Stimulated activated CD8-positive, alpha-beta memory T cell treated with anti-CD3 and anti-CD28 coated beads, Interleukin-4, amount 100 ng/mL, for 48 hours (primary cell): Measurements from ENCODE around the gene DRD3.
A peak's percentile ranks its signal among the peaks of the same experiment; 100 is the strongest.

Experiments
- DNase-seq: peaks from one replicate; pipeline ENCODE4 v3.0.0-alpha.2; 2020

DRD3 gene

DNA sequence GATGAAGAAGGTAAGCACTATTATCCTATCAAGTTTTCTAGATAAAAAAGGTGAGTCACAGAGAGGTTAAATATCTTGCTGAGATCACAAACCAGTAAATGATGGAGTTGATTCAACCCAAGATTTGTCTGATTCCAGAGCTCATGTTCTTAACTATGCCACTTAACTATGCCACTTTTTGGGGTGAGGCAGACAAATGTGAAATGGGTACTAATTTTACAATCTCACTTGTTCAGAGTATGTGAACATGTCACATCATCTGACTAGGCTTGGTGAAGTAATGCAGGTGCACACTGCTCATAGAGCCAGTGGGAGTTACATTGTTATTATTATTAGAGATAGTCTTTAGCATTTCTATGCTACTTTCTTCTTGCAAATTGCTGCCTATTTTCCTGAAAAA lies 2.0 kb downstream of the DRD3 start:
- DNase-seq, result no peak

DNA sequence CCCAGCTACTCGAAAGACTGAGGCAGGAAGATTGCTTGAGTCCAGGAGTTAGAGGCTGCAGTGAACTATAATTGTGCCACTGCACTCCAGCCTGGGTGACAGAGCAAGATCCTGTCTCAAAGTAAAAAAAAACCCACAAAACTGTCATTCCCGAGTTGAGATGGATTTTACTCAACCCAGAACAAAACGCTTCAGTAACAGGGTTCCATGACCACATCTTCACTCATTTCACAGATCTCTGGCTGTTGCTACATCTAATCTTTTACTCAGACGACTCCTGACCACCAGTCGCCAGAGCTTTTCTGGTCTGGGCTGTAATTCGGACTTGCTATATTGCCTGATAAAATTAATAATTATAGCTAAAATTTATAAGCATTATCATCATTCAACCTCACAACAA lies 2.4 kb downstream of the DRD3 start:
- no peak for DNase-seq

DNA sequence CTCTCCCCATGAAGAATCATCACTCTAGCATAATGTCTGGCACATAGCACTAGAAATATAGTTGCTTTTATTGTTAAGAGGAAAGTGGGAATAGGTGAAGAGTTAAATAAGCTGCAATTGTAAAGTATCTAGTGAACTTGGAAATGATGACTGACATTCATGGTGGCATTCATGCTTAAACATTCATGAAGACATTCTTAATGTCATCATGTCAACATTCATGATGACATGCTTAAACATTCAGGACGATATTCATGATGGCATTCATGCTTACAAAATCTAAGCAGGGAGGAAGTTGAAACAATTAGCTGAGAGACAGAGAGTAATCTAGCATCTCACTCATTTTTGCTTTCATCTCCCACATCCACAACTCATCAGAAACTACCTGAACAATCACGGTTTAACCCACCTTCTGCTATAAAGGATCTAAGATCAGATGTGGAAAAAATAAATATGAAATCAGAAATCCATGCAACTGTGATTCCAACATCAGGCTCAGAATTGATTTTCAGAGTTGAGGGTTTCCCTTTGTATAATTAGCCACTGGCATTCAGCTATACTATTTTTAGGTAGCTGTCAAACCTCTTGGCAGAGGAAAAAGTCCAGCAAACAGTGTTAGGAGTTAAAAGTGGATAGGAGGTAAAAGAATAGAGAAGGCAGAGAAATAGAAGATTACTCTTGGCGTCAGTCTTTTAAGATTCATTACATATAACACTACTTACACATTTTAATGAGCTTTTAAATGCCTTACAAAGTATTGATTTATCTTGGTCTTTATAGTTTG lies 3.5 kb downstream of the DRD3 start:
- DNase-seq, result no peak

DNA sequence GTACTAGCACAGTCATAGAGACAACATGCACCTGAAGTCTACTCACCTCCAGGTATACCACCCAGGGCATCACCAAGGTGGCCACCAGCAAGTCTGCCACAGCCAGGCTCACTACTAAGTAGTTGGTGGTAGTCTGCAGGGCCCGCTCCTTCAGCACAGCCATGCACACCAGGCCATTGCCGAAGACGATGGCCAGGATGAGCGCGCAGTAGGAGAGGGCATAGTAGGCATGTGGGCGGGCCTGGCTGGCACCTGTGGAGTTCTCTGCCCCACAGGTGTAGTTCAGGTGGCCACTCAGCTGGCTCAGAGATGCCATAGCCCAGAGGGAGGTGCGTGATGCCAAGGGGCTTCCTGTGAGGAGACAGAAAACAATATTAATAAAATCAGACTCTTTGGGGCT lies 7.2 kb downstream of the DRD3 start:
- DNase-seq, result no peak

DNA sequence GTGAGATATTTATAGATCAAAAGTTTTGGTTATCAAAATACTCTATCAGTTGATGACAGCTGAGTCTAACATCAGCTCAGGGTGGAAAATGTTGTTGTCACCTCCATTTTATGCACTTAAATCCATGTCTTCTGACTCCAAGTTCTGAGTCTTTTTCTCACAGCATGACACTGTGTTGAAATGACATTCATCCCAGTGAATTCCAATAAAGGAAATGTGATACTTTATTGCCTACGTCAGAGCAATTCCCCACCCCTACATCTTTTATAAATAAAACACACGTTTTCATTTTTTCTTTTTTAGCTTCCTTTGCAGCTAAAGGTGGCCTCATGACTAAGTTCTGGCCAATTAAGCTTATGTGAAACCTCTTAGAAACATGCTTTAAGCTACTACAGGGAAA lies 10.7 kb downstream of the DRD3 start:
- DNase-seq, result no peak

DNA sequence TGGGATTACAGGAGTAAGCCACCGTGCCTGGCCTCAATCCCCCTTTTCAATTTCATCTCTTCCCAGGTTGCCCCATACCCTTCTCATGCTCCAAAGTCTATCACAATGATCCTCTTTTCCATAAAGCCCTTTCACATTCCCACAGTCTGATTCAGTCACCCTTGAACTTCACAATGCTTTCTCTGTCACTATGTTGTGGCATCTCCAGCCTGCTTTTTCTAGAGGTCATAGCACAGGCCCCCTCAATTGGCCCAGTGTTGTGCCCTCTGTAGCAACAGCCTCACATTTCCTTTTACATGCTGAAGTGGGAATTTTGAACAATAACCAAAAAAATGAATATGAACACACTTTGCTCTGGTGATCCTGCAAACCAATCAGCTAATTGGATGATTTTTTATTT lies 21.5 kb downstream of the DRD3 start:
- DNase-seq, result no peak

DNA sequence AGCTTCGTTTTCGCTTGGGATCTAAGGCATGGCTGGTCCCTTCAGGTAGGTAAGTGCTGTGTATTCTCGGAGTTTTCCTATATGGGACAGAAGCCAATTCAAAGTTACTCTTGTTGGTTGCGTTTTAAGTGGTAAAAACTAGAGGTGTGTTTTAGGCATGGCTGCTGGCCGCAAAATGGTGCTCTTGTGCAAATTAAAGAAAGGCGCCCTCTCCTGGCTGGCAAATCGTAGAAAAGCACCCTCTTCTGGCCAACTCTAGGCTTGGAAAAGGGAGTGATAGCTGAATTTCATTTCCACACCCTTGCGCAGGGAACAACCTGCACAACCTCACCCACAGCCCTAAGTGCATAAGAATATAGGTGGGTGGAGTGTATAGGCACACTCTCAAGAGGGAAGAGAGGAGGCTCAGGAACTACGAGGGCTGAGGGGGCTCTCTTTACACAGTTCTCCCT lies 23.5 kb downstream of the DRD3 start:
- DNase-seq, result peak; percentile 59

DNA sequence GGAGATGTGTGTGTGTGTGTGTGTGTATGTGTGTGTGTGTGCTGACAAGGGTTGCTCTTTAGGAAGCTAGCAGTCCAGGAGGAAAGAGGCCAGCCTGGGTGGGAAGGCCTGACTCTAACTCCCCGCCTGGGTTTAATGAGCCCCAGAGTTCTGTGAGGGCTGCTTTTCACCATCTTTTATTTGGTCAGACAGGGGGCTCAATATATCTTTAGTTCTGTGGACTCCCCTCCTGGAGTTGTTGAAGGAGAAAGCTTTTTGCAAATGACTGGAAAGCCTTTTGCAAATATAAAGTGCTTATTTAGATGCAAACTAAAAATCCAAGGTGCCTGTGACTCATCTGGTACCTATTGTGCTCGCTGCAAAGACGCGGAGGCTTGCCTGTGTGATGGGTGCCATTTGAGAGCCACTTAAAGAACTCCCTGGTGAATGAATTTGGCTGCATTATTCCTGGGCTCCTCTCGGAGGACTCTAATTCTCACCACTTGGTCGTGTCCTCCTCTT lies 24.5 kb downstream of the DRD3 start:
- no peak for DNase-seq

DNA sequence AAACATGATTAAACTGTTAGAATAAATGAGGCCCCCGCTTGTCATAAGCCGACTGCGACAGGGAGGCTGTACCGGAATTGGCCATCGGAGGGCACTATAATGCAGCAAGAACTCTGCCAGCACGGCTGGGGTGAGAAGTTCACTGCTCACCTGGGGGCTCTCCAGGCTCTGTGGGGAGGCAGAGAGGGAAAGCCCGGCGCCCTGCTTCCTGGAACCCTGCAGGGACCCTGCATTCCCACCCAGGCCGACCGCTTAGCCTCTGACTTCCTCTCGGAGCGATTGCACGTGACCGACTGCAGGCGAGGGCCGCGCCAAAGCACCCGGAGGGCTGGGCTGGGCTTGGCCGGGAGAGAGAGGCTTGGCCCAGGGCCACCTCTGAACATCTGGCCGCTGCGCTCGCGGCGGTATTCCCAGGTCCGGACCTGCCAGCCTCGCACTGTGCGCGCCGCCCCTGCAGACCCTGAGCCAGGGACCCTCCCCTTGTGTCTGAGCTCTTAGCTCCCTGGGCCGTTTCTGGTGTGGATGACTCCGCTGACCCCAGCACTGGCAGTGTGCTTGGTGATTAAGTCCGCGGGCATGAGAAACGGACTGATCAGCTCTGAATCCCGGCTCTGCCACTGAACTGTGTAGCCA lies 26.2 kb downstream of the DRD3 start:
- peak; percentile 93 for DNase-seq

DNA sequence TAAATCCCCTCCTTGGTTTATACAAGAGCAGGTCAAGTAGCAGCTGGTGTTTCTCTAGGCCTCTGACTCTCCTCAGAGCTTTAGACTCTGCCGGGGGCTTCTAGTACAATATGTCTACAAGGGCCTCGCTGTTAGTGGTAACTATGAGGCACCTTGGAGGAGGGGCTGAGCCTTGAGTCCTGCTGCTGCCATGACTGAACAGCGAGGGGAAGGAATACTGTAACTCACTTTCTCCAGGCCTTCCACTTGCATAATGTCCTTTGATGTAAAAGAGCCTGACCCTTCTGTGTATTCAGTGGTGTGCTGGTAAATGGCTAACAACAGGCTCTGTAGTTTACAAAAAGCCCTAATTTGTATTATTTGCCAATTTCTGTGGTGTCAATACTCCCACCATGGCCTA lies 27.8 kb downstream of the DRD3 start:
- no peak for DNase-seq

DNA sequence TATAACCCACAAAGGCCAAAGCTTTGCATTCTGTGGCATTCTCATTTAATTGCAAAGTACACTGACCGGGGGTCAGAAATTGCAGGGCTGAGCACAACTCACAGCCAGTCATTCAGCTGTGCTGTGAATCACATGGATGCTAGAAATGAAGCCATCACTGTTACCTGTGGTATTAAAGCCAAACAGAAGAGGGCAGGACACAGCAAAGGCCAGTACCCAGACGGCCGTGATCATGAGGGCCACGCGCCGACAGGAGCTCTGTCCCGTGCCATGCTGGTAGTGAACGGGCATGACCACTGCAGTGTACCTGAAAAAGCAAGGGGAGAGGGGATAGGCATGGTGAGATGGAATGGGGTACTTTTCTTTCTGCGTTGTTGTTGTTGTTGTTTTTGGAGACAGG lies 31.6 kb downstream of the DRD3 start:
- DNase-seq, result no peak

DNA sequence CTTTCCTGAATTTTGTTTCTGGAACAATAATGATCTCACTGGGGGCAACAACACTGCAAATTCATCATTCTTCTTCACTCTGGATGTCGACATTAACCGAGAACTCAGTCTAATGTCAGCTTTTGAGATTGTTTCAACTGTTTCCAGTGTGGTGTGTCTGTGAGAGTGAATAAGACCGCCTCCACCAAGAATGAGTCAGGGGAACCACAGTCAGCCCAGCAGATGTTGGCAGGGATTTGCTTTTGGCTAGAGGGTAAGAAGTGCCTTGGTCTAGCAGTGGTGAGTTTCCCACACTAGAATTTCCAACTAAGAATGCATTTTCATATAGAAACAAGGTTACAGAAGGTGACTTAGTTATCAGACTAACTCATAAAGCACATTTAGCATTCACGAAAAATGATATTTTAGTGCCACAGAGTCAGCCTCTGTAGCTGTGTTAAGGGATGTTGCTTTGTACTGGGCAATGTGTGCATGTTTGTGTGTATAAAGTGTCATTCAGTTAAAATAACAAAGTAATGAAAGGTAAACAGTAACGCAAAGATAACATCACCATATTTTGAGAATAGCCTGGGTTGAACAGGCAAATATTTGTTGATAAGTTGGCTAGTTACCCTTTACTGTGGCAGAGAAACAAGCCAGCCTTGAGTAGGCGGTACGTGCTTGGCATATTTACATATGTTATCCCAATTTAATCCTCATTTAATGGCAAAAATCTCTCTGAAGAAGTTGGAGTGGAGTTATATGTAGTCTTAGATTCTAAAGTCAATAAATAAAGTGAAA lies 33.8 kb downstream of the DRD3 start:
- DNase-seq, result peak; percentile 66

DNA sequence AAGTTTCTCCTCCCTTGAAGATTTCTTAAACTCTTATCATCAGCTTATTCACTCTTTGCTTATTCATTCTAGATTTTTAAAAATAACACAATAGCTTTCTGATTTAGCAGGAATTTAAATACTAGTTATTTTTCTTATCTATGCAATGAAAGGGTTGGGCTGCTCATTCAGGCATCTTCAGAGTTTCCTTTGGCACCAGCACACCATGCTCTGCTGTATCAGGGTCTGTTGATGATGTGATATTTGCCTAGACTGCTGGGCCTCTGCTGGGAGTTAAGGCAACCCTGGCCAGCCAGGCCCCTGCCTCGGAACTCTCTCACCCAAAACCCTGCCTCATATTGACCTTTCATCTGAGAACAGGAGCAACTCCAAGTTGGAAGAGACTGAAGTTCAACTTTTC lies 35.0 kb downstream of the DRD3 start:
- DNase-seq, result no peak

DNA sequence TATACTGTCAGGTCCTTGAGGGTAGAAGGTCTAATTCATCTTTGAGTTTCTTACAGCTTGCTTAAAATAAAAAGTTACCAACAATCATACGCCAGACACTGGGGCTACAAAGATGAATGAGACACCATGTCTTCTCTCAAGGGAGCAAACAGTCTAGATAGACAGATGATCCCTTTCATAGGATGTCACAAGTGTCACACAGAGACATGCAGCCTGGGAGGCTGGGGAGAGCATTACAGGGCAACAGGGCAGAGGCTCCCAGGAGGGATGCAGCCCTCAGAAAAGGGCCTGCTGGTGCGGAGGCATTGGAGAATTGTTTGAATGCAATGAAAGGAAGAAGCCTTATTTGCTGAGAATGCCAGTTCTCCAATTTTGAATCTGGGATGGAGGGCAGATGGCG lies 39.0 kb downstream of the DRD3 start:
- no peak for DNase-seq

DNA sequence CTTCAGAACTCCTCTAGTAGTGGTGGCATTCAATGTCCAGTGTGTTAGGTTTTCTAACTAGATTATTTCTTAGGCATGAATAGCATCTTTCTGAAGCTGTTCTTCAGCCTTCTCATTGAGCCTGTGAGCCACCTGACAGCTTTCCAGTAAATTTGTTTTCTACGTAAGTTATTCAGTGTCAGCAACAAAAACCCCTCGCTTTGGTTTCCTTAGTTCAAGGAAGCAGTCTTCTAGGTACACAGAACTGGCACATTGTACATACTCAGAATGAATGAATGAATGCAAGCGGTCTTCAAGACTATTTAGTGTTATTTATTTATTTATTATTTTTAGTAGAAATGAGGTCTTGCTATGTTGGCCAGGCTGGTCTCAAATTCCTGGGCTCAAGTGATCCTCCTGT lies 44.9 kb downstream of the DRD3 start:
- no peak for DNase-seq

DNA sequence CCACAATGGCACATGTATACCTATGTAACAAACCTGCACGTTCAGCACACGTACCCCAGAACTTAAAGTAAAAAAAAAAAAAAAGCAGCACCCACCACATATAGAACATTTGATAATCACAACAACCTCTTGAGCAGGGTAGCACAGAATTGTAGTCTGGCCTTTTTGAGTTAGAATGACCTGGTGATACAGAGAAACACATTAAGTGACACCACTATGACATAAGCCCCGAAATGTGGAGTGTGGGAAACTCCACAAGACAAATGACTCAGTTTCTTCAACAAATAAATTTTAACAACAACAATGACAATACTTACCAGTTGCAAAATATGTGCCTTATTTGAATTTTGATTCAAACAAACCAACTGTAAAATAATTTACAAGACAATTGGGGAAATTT lies 46.4 kb downstream of the DRD3 start:
- no peak for DNase-seq

DNA sequence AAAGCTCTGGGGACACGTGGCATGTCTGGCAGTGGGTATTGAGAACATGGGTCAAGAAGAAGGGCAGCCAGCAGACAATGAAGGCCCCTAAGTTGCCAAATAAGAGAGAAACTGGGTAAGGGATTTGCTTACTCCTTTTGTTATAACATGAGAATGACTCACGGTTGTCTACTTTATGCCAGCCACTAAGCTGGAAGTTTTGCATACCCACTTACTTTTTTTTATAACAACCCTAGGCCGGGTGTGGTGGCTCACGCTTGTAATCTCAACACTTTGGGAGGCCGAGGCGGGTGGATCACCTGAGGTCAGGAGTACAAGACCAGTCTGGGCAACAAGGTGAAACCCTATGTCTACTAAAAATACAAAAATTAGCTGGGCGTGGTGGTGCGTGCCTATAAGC lies 50.0 kb downstream of the DRD3 start:
- no peak for DNase-seq

DNA sequence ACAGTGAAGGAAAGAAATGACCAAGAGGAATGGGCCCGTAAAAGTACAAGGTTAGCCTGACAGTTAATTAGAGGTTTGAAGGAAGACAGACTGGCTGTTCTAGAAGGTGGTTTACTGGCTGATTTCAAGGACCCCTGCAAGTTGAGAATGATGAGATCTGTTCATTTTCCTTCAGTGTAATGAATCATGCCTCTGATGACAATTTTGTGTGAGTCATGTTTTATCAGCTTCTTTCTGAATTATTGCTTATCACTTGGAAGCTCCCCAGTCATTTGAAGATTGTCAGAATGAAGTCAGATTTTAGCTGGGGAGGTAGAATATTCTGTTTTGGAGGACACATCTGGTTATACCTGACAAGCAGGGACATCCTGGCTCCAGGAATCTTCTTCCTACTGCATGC lies 50.6 kb downstream of the DRD3 start:
- DNase-seq, result no peak

DNA sequence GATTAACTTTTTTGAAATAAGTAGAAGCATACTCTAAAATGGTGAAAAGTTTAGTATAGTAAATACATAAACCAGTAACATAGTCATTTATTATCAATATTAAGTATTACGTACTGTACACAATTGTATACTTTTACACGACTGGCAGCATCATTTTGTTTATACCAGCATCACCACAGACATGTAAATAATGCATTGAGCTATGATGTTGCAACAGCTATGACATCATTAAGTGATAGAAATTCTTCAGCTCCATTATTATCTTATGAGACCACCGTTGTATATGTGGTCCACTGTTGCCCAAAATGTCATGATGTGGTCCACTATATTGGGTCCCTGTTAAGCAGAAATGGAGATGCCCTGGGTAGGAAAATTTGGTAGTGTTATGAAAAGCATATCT lies 51.3 kb downstream of the DRD3 start:
- no peak for DNase-seq

DNA sequence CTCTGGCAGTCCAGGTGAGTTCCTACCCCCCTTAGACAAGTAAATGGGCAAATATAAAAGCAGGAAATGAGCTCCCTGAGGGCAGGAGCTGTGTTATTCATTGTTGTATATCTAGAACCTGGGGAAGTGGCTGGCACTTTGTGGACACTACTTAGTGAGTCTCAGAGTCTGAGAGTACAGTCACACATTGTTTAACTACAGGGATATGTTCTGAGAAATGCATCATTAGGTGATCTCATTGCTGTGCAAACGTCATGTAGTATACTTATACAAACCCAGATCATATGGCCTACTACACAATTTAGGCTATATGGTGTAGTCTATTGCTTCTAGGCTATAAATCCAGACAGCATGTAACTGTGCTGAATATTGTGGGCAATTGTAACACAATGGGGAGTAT lies 52.4 kb downstream of the DRD3 start:
- no peak for DNase-seq

DNA sequence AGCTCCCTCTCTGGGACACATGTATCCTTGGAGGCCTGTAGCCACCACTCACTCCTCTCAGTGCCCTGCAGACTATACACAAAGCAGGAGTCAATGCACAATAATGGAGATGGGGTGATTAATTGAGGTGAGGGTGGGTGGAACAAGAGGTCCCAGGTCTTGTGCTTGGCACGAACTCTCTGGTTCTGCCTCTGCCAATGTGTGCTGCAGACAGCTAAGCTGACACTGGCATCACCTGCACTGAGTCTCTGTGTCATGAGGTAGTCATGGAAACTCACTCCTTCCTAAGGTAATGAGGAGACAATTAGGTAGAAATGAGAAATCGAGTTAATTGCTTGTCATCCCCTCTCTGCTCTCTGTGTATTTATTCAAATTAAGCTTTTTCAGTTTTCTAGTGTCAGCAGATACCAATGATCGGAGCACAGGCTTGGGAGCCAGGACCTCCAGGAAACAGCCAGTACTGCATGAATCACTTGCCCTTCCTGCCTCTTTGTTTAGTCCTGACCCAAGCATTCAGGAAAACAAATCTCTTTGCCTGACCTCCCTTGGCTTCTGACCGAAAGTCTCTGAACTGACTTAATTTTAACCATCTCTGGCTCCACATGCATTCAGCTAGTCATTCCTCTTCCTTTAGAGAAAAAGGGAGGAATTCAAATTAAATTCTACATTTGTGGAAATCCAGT lies 56.7 kb downstream of the DRD3 start:
- no peak for DNase-seq

DNA sequence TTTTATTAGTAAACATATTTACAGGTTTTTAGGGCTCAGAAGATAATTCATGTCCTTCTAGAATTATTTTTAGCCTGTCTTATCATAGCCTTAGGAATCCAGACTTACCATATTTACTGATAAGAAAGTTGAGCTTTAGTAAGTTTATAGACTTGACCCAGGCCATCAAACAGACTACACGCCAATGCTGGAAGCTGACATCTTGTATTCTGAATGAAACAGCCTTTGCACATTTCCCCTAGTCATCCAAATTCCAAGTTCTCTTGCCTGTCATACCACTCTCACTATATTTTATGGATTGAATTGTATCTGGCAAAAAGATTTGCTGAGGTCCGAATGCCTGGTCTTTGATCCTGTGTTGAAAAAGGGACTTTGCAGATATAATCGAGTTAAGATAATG lies 58.6 kb downstream of the DRD3 start:
- no peak for DNase-seq

DNA sequence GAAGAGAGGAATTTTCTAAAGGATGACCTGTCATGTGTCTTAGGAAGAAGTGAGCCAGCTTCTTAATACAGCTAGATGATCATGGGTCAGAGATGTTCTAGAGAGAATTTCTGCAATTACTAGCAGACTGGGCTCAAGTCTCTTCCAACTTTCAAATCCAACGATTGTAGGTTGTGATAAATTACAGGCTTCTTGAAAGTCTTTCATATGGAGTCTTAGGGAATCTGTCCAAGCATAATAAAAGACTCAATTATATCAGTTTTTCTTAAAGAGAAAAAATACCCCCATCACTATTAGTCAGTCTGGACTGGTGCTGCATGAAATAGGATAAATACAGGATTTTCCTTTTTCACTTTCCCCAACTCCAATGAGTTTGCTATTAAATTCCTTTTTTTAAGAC lies 59.1 kb downstream of the DRD3 start:
- no peak for DNase-seq
